IMR-90 (cell line): Measurements from ENCODE around the gene GCNT4. TPM values are rescaled to one million over a fixed set of nuclear protein-coding genes. Genes with fewer than 3 reads are reported as not detected.

Experiments
- ATAC-seq: fragments of 200-7000 bp; cut with Tn5 transposase; 2 replicates; pipeline ENCODE4 v1.9.1; 2020; ENCODE audit warnings: low read depth, mild to moderate bottlenecking, moderate library complexity
- BruUV-seq: library from RNA; stranded (reverse); fragments of 400-500 nt; replicated peaks from 2 replicates; lab custom pipeline; 2021; lab: Mats Ljungman, UMichigan
- CTCF ChIA-PET: fragments of 300-600 bp; formaldehyde crosslinking; extraction: SDS; loops from one replicate; lab custom pipeline; 2021; ENCODE audit warnings: antibody characterized with exemption; lab: Yijun Ruan, JAX
- POLR2A ChIA-PET: fragments of 300-600 bp; sonication (Branson Sonifier 250); formaldehyde crosslinking; loops from one replicate; lab custom pipeline; 2022; ENCODE audit warnings: antibody characterized with exemption; ENCODE audit not compliant: unreplicated experiment; lab: Charles Lee
- DNase-seq: peaks from one replicate; pipeline ENCODE4 v3.0.0; 2013
- H2AFZ ChIP-seq: replicated peaks from 2 replicates; pipeline ENCODE3; 2013; ENCODE audit warnings: low read length, mild to moderate bottlenecking; ENCODE audit not compliant: poor library complexity
- H2AK5ac ChIP-seq: 2 replicates; pipeline ENCODE4 v1.6.1; 2013; ENCODE audit warnings: low read depth, low read length, inconsistent platforms
- H2AK9ac ChIP-seq: replicated peaks from 2 replicates; pipeline ENCODE3; 2013; ENCODE audit warnings: mild to moderate bottlenecking, low read depth, low read length, moderate library complexity; ENCODE audit not compliant: poor library complexity
- H2BK120ac ChIP-seq: 2 replicates; pipeline ENCODE4 v1.6.1; 2013; ENCODE audit warnings: low read depth, low read length, inconsistent platforms
- H2BK15ac ChIP-seq: 3 replicates; pipeline ENCODE4 v1.6.1; 2013; ENCODE audit warnings: low read depth, low read length, inconsistent platforms
- H2BK20ac ChIP-seq: 2 replicates; pipeline ENCODE4 v1.6.1; 2013; ENCODE audit warnings: low read depth, mild to moderate bottlenecking, inconsistent platforms, low read length, moderate library complexity
- H2BK5ac ChIP-seq: 2 replicates; pipeline ENCODE4 v1.6.1; 2013; ENCODE audit warnings: mild to moderate bottlenecking, low read depth, low read length, inconsistent platforms; ENCODE audit not compliant: poor library complexity, severe bottlenecking
- H3K14ac ChIP-seq: replicated peaks from 2 replicates; pipeline ENCODE4 v1.6.1; 2013; ENCODE audit warnings: low read depth, low read length, inconsistent platforms
- H3K18ac ChIP-seq: 2 replicates; pipeline ENCODE4 v1.6.1; 2013; ENCODE audit warnings: low read depth, low read length, control low read depth
- H3K23ac ChIP-seq: 2 replicates; pipeline ENCODE4 v1.6.1; 2013; ENCODE audit warnings: low read depth, low read length, inconsistent platforms
- H3K27ac ChIP-seq: 2 replicates; pipeline ENCODE4 v1.5.1; 2013; ENCODE audit warnings: mild to moderate bottlenecking, control low read depth, low read length; ENCODE audit not compliant: insufficient read depth
- H3K27me3 ChIP-seq: 2 replicates; pipeline ENCODE4 v1.6.1; 2013; ENCODE audit warnings: low read length; ENCODE audit not compliant: control insufficient read depth, insufficient read depth
- H3K36me3 ChIP-seq: 2 replicates; pipeline ENCODE4 v1.6.1; 2013; ENCODE audit warnings: low read length, mixed read lengths; ENCODE audit not compliant: control insufficient read depth, insufficient read depth
- H3K4ac ChIP-seq: 2 replicates; pipeline ENCODE4 v1.6.1; 2013; ENCODE audit warnings: low read depth, low read length, inconsistent platforms
- H3K4me1 ChIP-seq: 2 replicates; pipeline ENCODE4 v1.6.1; 2013; ENCODE audit warnings: low read length, mixed read lengths; ENCODE audit not compliant: control insufficient read depth, insufficient read depth
- H3K4me2 ChIP-seq: 2 replicates; pipeline ENCODE4 v1.6.1; 2013; ENCODE audit warnings: low read depth, mild to moderate bottlenecking, control low read depth, low read length, moderate library complexity
- H3K4me3 ChIP-seq: 2 replicates; pipeline ENCODE4 v1.5.1; 2013; ENCODE audit warnings: low read depth, mild to moderate bottlenecking, control low read depth, low read length, moderate library complexity; ENCODE audit not compliant: insufficient read depth
- H3K56ac ChIP-seq: 2 replicates; pipeline ENCODE4 v1.6.1; 2013; ENCODE audit warnings: low read length, inconsistent platforms; ENCODE audit not compliant: insufficient read depth; ENCODE audit errors: extremely low read depth
- H3K79me1 ChIP-seq, 2 experiments: 2 replicates each; pipeline ENCODE4 v1.6.1; 2013; ENCODE audit warnings: low read length in 2 of 2, inconsistent platforms in 1 of 2, low read depth in 1 of 2
- H3K9ac ChIP-seq: 2 replicates; pipeline ENCODE4 v1.6.1; 2013; ENCODE audit warnings: low read depth, low read length, control low read depth
- H3K9me1 ChIP-seq: 2 replicates; pipeline ENCODE4 v1.6.1; 2013; ENCODE audit warnings: low read length, inconsistent platforms; ENCODE audit not compliant: insufficient read depth
- H3K9me3 ChIP-seq: 2 replicates; pipeline ENCODE4 v1.6.1; 2013; ENCODE audit warnings: low read length; ENCODE audit not compliant: control insufficient read depth, insufficient read depth
- H4K20me1 ChIP-seq: 2 replicates; pipeline ENCODE4 v1.6.1; 2013; ENCODE audit warnings: low read length, inconsistent platforms; ENCODE audit not compliant: insufficient read depth
- H4K5ac ChIP-seq: 2 replicates; pipeline ENCODE4 v1.6.1; 2013; ENCODE audit warnings: mild to moderate bottlenecking, low read depth, low read length, control low read depth
- H4K8ac ChIP-seq, 2 experiments: 2 replicates each; pipeline ENCODE4 v1.6.1; 2013; ENCODE audit warnings: low read depth in 2 of 2, low read length in 2 of 2, control low read depth in 1 of 2, inconsistent platforms in 1 of 2
- H4K91ac ChIP-seq: 2 replicates; pipeline ENCODE4 v1.6.1; 2013; ENCODE audit warnings: low read depth, low read length, inconsistent platforms; ENCODE audit not compliant: insufficient read depth
- BHLHE40 ChIP-seq: fragments of 150-350 bp; IDR thresholded peaks from 2 replicates; pipeline ENCODE4 v1.6.1; 2016; ENCODE audit warnings: mild to moderate bottlenecking, low read depth, low read length
- CTCF ChIP-seq: conservative IDR thresholded peaks from 2 replicates; pipeline ENCODE4 v1.5.1; 2012; ENCODE audit warnings: mild to moderate bottlenecking, low read depth, low read length, improper control_type of control experiment
- FOS ChIP-seq: fragments of 150-350 bp; IDR thresholded peaks from 2 replicates; pipeline ENCODE4 v1.6.1; 2016; ENCODE audit warnings: low read depth, low read length
- RFX5 ChIP-seq: IDR thresholded peaks from 2 replicates; pipeline ENCODE4 v1.8.0; 2012; ENCODE audit warnings: low read depth, mild to moderate bottlenecking, low read length, moderate library complexity
- SMC3 ChIP-seq: fragments of 150-350 bp; IDR thresholded peaks from 2 replicates; pipeline ENCODE4 v1.6.1; 2016; ENCODE audit warnings: low read depth, mild to moderate bottlenecking, antibody characterized with exemption, low read length, moderate library complexity
- USF2 ChIP-seq: fragments of 150-350 bp; IDR thresholded peaks from 2 replicates; pipeline ENCODE4 v1.6.1; 2017; ENCODE audit warnings: mild to moderate bottlenecking, antibody characterized with exemption, low read length, low read depth
- WGBS, 2 experiments: methylation state at CpG; one replicate each; pipeline versions ENCODE4 v1.1.5 to v1.1.7; 2013; ENCODE audit warnings: missing lambda C conversion rate in 2 of 2; ENCODE audit not compliant: insufficient read length in 1 of 2; ENCODE audit errors: extremely low coverage in 2 of 2; 5-methylcytosine and 5-hydroxymethylcytosine counted together
- dilution Hi-C: fragments of 300-500 bp; cut with HindIII; formaldehyde crosslinking; loops from one replicate; pipeline ENCODE4 v1.14.3; 2018; ENCODE audit warnings: low sequenced_read_pairs; ENCODE audit not compliant: unreplicated experiment
- in situ Hi-C: fragments of 300-500 bp; cut with MboI; formaldehyde crosslinking; loops from 3 replicates; pipeline ENCODE4 v1.14.3; 2019; ENCODE audit warnings: low sequenced_read_pairs, inconsistent platforms, mixed read lengths
- intact Hi-C: fragments of 100-400 bp; cut with micrococcal nuclease; formaldehyde crosslinking; loops from 2 replicates; pipeline ENCODE4 v1.10.0; 2022
- polyA plus RNA-seq, 3 experiments: library from polyadenylated mRNA; depleted of rRNA; stranded (reverse); fragments of >200 nt; gene quantifications; 2 replicates each; pipeline ENCODE4 v1.2.3, GENCODE V29; 2012; ENCODE audit warnings: low replicate concordance in 1 of 3
- total RNA-seq: library from RNA; depleted of rRNA; stranded (reverse); fragments of >200 nt; gene quantifications from 2 replicates; pipeline ENCODE4 v1.2.3, GENCODE V29; 2012

Gene GCNT4
- total and polyA plus RNA-seq, 2 of the 4 experiments (the other 2 are of a cell fraction): 0.46 to 1.8 TPM

- H4K20me1 ChIP-seq: peaks cover 7% of the 10 kb centered on the region; the same call in 1 of the 2 replicates
- H3K4me3 ChIP-seq: no peak overlapping the region
- peaks cover 3 to 40% of the 10 kb centered on the region in 2 experiments; a peak in 3 of 4 replicates for H3K79me1 ChIP-seq
- peak overlapping the region; percentile 1; the same call in 1 of the 2 replicates for H4K5ac ChIP-seq
- H4K91ac ChIP-seq: no peak overlapping the region; the same call in 1 of the 2 replicates
- no peak overlapping the region for H2BK120ac ChIP-seq
- dilution Hi-C loops (no loop called here), in situ Hi-C loops (no loop called here), intact Hi-C loops (loop anchor here (5.0 kb wide), 1 partner anchor 1211 kb away; no protein-coding TSS in a partner anchor)
- no peak for TF ChIP-seq RFX5
- TF ChIP-seq CTCF: no peak
- TF ChIP-seq USF2: no peak
- TF ChIP-seq SMC3: no peak
- no peak for TF ChIP-seq BHLHE40
- no peak for TF ChIP-seq FOS
- H3K9me3 ChIP-seq: no peaks in the 10 kb centered on the region
- ChIA-PET CTCF (no interaction called here), POLR2A (no interaction called here)
- H3K9ac ChIP-seq: no peak overlapping the region
- ATAC-seq (no peak), DNase-seq (no peak)
- no TSS peak for BruUV-seq
- H3K9me1 ChIP-seq: peaks cover 26% of the 10 kb centered on the region
- H3K4me2 ChIP-seq: no peak overlapping the region
- no peak overlapping the region for H3K27ac ChIP-seq
- no peak overlapping the region; a peak in 1 of 4 replicates for H4K8ac ChIP-seq
- H3K23ac ChIP-seq: no peak overlapping the region
- peaks cover 9% of the 10 kb centered on the region for H3K36me3 ChIP-seq
- no peaks in the 10 kb centered on the region for H3K27me3 ChIP-seq
- H2AK9ac ChIP-seq: no peak overlapping the region
- no peak overlapping the region for H2BK5ac ChIP-seq
- H2BK15ac ChIP-seq: no peak overlapping the region
- 100% methylated on average over 2 of the region's 10 CpGs; no CpG with 5 or more reads in 1 of the 2 experiments for WGBS, 2 experiments
- no peak overlapping the region for H3K14ac ChIP-seq
- no peak overlapping the region for H3K56ac ChIP-seq
- H2AFZ ChIP-seq: no peak overlapping the region
- peak overlapping the region; percentile 44; the same call in 1 of the 2 replicates for H2BK20ac ChIP-seq
- H3K4me1 ChIP-seq: peaks cover 17% of the 10 kb centered on the region
- H2AK5ac ChIP-seq: no peak overlapping the region
- no peak overlapping the region for H3K4ac ChIP-seq
- peak overlapping the region; percentile 29; the same call in 1 of the 2 replicates for H3K18ac ChIP-seq
These were observed 5.8 kb downstream of the GCNT4 start for GRCh38 chr5:75046366-75047142.
